Measurements from ENCODE around the gene DIP2C.

Gene DIP2C

DNA sequence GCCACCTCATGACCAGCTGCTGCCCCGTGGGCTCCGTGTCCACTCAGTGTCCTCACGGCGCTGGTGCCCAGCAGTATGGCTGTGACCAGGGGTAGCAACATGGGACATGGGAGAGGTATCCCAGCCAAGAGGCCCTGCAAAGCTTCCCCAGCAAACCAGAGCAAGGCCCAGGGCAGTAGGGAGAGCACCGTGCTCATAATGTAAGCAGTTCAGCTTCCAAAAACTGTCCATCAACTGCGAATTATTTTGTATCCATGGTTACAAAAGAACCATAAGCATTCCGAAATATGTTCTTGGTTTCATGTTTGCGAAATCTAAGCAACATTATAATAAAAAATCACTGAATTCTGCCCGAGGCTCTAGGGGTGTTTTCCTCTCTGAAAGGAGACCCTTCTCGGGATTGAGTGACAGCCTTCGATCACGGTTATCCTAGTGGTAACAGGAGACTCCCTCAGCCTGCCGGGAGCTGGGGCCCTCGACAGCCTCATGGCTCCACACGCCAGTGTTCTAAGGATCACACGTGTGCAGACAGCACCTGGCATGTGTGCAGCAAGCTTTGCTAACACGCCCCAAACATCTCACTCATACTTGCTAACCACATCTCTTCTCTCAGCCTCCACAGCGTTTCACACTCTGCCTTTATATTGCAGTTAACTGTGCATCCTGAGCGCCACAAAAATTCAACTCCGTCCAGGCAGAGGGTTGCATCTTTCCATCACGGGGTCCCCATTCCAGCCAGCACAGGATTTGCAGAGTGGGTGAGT is 117.6 kb downstream of the DIP2C start:
- Mint-ChIP-seq H3K9me3 (no peaks in the 10 kb centered on the region), H3K27me3 (peaks cover 17% of the 10 kb centered on the region), H3K36me3 (ENCODE audit: low read depth) (no peaks in the 10 kb centered on the region), H3K4me3 (no peak overlapping the region), H3K27ac (no peak overlapping the region), H3K4me1 (ENCODE audit: low read depth) (no peaks in the 10 kb centered on the region)
- intact Hi-C loops (cut with micrococcal nuclease) = no loop called here

GRCh38 chr10:571166-571565 is 118.3 kb downstream of the DIP2C start:
- intact Hi-C loops (cut with micrococcal nuclease) = no loop called here
- no peaks in the 10 kb centered on the region for H3K9me3 Mint-ChIP-seq
- H3K27me3 Mint-ChIP-seq = peaks cover 17% of the 10 kb centered on the region
- H3K4me1 Mint-ChIP-seq (ENCODE audit: low read depth) = no peaks in the 10 kb centered on the region
- H3K4me3 Mint-ChIP-seq = no peak overlapping the region
- no peaks in the 10 kb centered on the region for H3K36me3 Mint-ChIP-seq (ENCODE audit: low read depth)
- H3K27ac Mint-ChIP-seq = no peak overlapping the region

- Mint-ChIP-seq H3K4me3 (no peak overlapping the region), H3K9me3 (no peaks in the 10 kb centered on the region), H3K27me3 (peaks cover 15% of the 10 kb centered on the region), H3K27ac (no peak overlapping the region), H3K4me1 (ENCODE audit: low read depth) (no peaks in the 10 kb centered on the region), H3K36me3 (ENCODE audit: low read depth) (no peaks in the 10 kb centered on the region)
- intact Hi-C loops (cut with micrococcal nuclease) = no loop called here
These were observed 118.8 kb downstream of the DIP2C start for GRCh38 chr10:570628-571163.

- H3K36me3 Mint-ChIP-seq (ENCODE audit: low read depth) = no peaks in the 10 kb centered on the region
- intact Hi-C loops (cut with micrococcal nuclease) = no loop called here
- no peaks in the 10 kb centered on the region for H3K4me1 Mint-ChIP-seq (ENCODE audit: low read depth)
- peaks cover 13% of the 10 kb centered on the region for H3K27me3 Mint-ChIP-seq
- H3K4me3 Mint-ChIP-seq = no peak overlapping the region
- H3K9me3 Mint-ChIP-seq = no peaks in the 10 kb centered on the region
- H3K27ac Mint-ChIP-seq = no peak overlapping the region
These were observed 119.4 kb downstream of the DIP2C start for GRCh38 chr10:569961-570627.

GRCh38 chr10:568848-569247 is 120.6 kb downstream of the DIP2C start:
- Mint-ChIP-seq H3K36me3 (ENCODE audit: low read depth) (no peaks in the 10 kb centered on the region), H3K9me3 (peaks cover 12% of the 10 kb centered on the region), H3K27me3 (peaks cover 15% of the 10 kb centered on the region), H3K4me3 (no peak overlapping the region), H3K27ac (no peak overlapping the region), H3K4me1 (ENCODE audit: low read depth) (no peaks in the 10 kb centered on the region)
- intact Hi-C loops (cut with micrococcal nuclease) = no loop called here

GRCh38 chr10:567869-568268 is 121.6 kb downstream of the DIP2C start:
- intact Hi-C loops (cut with micrococcal nuclease) = no loop called here
- H3K4me3 Mint-ChIP-seq = no peak overlapping the region
- no peaks in the 10 kb centered on the region for H3K4me1 Mint-ChIP-seq (ENCODE audit: low read depth)
- peaks cover 12% of the 10 kb centered on the region for H3K27me3 Mint-ChIP-seq
- H3K36me3 Mint-ChIP-seq (ENCODE audit: low read depth) = no peaks in the 10 kb centered on the region
- H3K27ac Mint-ChIP-seq = no peak overlapping the region
- peaks cover 13% of the 10 kb centered on the region for H3K9me3 Mint-ChIP-seq

DNA sequence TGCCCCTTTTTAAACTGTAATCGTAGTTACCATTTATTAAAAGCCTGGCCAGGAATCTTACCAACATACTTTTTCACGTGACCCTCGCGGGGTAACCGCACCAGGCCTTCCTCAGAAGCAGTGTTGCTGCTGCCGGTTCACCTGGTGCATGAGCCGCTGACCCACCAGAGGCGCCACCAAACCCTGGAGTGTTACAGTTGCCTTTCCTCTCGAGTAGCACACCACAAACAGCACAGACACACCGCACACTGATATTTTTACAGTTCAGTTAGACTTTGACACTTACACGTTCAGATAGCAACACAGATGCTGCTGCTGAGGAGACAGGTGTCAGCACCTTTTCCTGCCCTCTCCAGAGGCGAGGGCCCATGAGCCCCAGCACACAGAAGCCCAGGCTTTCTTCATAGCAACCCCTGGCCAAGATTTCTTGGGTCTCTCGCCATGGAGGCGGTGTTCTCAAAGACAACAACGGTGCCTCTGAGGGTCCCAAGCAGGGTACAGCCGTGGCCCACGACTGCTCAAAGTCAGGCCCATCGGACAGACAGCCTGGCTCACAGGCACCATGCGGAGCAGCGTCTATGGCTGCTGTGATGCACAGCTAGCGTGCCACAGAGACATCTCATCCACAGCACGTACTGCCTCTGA is 123.1 kb downstream of the DIP2C start:
- no peak overlapping the region for H3K27ac Mint-ChIP-seq
- peaks cover 7% of the 10 kb centered on the region for H3K27me3 Mint-ChIP-seq
- no peaks in the 10 kb centered on the region for H3K4me1 Mint-ChIP-seq (ENCODE audit: low read depth)
- intact Hi-C loops (cut with micrococcal nuclease) = no loop called here
- H3K36me3 Mint-ChIP-seq (ENCODE audit: low read depth) = no peaks in the 10 kb centered on the region
- peaks cover 13% of the 10 kb centered on the region for H3K9me3 Mint-ChIP-seq
- no peak overlapping the region for H3K4me3 Mint-ChIP-seq

- Mint-ChIP-seq H3K36me3 (ENCODE audit: low read depth) (no peaks in the 10 kb centered on the region), H3K27me3 (peaks cover 7% of the 10 kb centered on the region), H3K4me3 (no peak overlapping the region), H3K27ac (no peak overlapping the region), H3K4me1 (ENCODE audit: low read depth) (no peaks in the 10 kb centered on the region), H3K9me3 (peaks cover 13% of the 10 kb centered on the region)
- intact Hi-C loops (cut with micrococcal nuclease) = no loop called here
These were observed 123.8 kb downstream of the DIP2C start for GRCh38 chr10:565676-566075.

DNA sequence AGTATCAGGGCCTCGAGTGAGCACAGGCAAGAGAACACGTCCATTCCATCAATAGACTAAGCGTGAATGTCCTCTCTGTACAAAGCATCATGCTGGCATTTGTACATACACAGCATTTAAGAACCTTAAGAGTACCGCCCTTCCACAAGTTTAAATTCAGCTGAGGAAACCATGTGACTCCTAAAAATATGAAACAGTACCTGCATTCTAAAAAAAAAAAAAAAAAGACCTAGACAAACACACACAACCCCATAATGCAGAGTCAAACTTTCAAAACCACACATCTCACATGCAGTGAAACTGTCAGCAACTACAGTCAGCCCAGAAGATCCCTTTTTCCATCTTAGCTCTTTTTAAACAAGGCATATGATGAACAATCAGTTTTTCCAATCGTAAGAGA is 124.3 kb downstream of the DIP2C start:
- Mint-ChIP-seq H3K4me1 (ENCODE audit: low read depth) (no peaks in the 10 kb centered on the region), H3K27ac (no peak overlapping the region), H3K36me3 (ENCODE audit: low read depth) (no peaks in the 10 kb centered on the region), H3K4me3 (no peak overlapping the region), H3K27me3 (peaks cover 4% of the 10 kb centered on the region), H3K9me3 (peaks cover 13% of the 10 kb centered on the region)
- intact Hi-C loops (cut with micrococcal nuclease) = no loop called here

- Mint-ChIP-seq H3K9me3 (peaks cover 13% of the 10 kb centered on the region), H3K4me3 (no peak overlapping the region), H3K36me3 (ENCODE audit: low read depth) (no peaks in the 10 kb centered on the region), H3K4me1 (ENCODE audit: low read depth) (no peaks in the 10 kb centered on the region), H3K27me3 (peaks cover 4% of the 10 kb centered on the region), H3K27ac (no peak overlapping the region)
- intact Hi-C loops (cut with micrococcal nuclease) = no loop called here
These were observed 125.6 kb downstream of the DIP2C start for GRCh38 chr10:563827-564226.

GRCh38 chr10:562142-562541 is 127.3 kb downstream of the DIP2C start:
- no peaks in the 10 kb centered on the region for H3K36me3 Mint-ChIP-seq (ENCODE audit: low read depth)
- H3K4me1 Mint-ChIP-seq (ENCODE audit: low read depth) = no peaks in the 10 kb centered on the region
- H3K9me3 Mint-ChIP-seq = peaks cover 13% of the 10 kb centered on the region
- H3K4me3 Mint-ChIP-seq = no peak overlapping the region
- H3K27ac Mint-ChIP-seq = no peak overlapping the region
- intact Hi-C loops (cut with micrococcal nuclease) = no loop called here
- H3K27me3 Mint-ChIP-seq = peaks cover 4% of the 10 kb centered on the region

DNA sequence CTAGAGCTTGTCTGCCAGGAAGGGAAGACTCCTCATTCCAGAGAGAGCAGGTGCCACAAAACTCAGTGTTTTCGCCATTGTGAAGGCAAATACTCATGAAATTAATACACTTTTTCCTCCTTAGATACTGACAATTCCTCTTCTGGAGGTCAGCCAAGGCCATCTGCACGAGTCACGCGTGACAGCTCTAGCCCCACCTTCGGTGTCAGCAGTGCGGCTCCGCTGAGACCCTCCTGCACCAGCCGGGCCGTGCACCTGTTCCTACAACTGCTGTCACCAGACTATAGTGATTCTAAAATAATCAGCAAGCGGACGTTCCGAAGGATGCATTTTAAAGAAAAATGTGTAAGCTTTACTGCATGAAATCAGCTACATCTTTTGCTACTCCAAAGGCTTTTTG is 127.7 kb downstream of the DIP2C start:
- no peaks in the 10 kb centered on the region for H3K36me3 Mint-ChIP-seq (ENCODE audit: low read depth)
- peaks cover 13% of the 10 kb centered on the region for H3K9me3 Mint-ChIP-seq
- intact Hi-C loops (cut with micrococcal nuclease) = no loop called here
- H3K27ac Mint-ChIP-seq = no peak overlapping the region
- no peaks in the 10 kb centered on the region for H3K4me1 Mint-ChIP-seq (ENCODE audit: low read depth)
- H3K27me3 Mint-ChIP-seq = peaks cover 4% of the 10 kb centered on the region
- H3K4me3 Mint-ChIP-seq = no peak overlapping the region

DNA sequence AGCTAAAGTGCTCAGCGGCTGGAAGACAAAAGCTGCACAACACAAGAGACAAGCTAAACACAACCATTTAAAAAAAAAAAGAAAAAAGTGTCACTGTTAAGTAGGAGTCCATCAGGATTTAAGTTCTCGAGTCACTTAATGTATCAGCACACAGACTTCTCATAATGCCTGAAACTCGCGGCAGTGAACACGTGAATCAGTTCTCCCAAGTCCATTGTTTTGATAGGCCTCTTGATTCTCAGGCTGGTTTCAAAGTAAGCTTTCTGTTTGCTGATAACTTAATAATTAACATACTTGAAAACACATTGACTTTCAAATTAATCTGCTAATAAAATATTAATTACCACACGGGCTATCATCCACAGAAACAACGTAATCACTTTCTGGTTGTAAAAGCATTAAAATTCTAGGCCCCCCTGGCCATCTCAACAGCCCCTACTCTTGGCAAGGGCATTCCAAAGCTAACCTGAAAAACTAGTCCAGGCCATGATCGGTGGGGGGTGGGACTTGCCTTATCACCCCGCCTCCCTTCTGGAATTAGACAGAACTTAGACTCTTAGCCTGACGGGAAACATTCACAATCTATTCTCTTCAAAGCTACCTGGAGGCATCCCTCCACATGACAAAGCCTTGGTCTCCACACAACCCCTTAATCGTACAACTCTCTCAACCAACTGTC is 129.0 kb downstream of the DIP2C start:
- Mint-ChIP-seq H3K36me3 (ENCODE audit: low read depth) (no peaks in the 10 kb centered on the region), H3K27ac (no peak overlapping the region), H3K4me1 (ENCODE audit: low read depth) (no peaks in the 10 kb centered on the region), H3K27me3 (peaks cover 9% of the 10 kb centered on the region), H3K9me3 (peaks cover 13% of the 10 kb centered on the region), H3K4me3 (no peak overlapping the region)
- intact Hi-C loops (cut with micrococcal nuclease) = no loop called here

DNA sequence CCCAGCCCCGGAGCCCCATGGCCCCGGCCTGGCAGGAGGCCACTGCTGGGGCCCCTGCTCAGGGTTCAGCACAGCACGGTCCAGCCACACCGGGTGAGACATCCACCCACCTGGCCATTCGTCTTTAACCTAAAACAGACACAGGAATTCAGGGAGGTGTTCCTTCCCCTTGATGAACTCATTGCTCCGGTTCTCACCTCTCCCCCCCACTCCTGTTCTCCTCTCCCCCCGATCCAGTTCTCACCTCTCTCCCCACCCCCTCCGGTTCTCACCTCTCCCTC is 129.8 kb downstream of the DIP2C start:
- H3K27ac Mint-ChIP-seq = no peak overlapping the region
- no peaks in the 10 kb centered on the region for H3K4me1 Mint-ChIP-seq (ENCODE audit: low read depth)
- H3K36me3 Mint-ChIP-seq (ENCODE audit: low read depth) = no peaks in the 10 kb centered on the region
- intact Hi-C loops (cut with micrococcal nuclease) = no loop called here
- H3K9me3 Mint-ChIP-seq = peaks cover 10% of the 10 kb centered on the region
- H3K27me3 Mint-ChIP-seq = peaks cover 8% of the 10 kb centered on the region
- no peak overlapping the region for H3K4me3 Mint-ChIP-seq

All from dendritic cell treated with granulocyte-macrophage colony-stimulating factor and Interleukin-4, amounts not matched to agents 40 ng/mL and 50 ng/mL, for 4 days (primary cell).